ENCODE measurements around the gene FOXJ3.

The FOXJ3 gene

GRCh38 chr1:42302034-42302433, 33.0 kb downstream of the FOXJ3 start:
- no peak for DNase-seq

- no peak for DNase-seq
Observed at GRCh38 chr1:42298520-42298919, 36.5 kb downstream of the FOXJ3 start.

GRCh38 chr1:42295816-42296215, 39.2 kb downstream of the FOXJ3 start:
- no peak for DNase-seq

- no peak for DNase-seq
Observed at GRCh38 chr1:42290130-42290529, 44.9 kb downstream of the FOXJ3 start.

DNA sequence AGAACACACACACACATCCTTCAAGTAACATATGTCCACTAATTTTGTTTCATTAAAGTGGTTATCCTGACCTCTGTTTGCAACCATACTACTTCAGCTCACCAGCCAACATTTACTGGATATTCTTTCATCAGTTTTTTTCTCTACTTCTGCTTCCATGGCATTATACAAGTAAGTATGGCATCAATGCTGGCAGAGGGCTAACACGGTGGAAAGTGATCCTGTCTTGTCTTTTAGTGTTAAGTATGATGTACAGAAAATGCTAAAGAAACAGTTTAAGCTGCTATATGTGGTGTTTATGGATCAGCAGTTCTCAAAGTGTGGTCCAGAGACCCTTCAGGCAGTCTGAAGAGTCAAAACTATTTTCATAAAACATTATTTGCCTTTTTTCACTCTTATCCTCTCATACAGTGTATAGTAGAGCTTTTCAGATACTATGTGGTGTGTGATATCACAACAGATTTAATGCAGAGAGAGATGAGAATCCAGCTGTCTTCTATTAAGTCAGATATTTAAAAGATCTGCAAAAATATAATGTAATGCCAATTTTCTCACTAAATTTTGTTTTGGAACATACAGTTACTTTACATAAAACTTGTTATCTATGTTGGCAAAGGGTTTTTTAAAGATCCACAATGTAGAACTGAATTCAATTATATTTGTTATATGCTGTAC, 46.6 kb downstream of the FOXJ3 start:
- DNase-seq: no peak

DNA sequence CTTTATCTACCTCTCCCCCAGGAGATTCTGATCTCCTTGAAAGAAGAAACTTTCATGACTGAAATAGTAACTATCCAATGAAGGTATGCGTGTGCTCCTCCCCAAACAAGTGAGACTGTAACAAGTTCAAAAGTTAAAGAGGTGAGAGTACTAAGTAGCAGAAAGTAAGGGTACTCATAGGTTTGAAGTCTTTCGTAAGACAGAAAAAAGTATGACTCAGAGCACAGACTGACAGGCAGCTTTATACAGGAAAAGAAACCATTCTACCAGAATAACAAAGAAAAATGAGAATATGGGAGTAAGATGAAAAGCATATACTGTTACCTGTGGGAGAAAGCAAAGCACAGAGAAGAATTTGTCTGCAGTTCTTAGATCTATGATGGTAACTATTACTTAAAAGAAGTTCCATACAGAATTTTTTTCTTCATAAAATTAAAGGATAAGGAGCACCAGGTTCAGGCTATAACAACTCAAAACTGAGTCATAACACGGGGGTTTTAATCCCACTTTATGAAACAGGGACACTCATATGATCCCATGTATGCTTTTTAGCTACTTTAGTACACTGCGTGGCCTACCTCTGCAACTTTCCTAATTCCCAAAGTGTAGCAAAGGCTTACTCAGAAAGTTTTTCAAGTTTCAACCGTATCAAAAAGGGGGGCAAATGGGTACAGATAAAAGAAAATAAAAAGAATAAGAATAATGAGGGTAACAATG, 52.0 kb downstream of the FOXJ3 start:
- no peak for DNase-seq

DNA sequence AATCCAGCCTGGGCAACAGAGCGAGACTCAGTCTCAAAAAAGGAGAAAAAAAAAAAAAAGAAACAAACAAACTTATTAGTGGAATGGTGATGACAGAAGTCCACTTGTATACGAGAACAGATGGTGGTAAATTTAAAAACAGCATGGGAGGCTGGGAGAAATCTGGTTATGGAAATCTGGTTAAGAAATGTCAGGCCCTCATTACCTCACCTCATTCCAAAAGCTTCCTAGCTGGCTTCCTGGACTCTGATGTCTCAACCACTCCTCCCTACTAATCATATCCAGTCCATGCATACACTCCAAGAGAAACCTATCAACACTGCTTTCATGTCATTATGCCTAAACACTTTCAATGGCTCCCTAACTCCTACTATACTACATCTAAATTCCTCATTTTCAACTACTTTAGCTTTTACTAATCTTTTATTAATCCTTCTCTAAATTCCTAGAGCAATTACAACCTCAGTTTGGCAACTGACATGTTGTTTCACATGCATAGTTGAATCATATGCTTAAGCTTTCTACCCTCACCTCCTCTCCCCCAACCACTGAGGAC, 52.9 kb downstream of the FOXJ3 start:
- no peak for DNase-seq

DNA sequence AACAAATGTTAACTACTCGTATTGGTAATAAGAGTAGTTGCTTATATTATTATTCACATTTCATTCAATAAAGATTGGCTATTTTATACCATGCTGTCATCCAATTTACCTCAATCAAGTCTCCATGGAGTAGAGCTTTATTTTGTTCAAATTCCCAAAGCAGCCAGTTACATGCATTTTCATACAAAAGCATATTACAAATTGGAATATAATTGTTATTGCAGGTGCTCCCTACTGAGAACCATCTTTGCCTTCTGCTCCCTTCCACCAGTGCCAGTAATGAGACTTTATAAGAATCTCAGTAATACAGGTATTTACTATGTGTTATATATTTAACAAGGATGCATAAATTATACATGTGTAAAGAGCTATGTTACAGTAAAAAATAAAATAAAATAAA, 54.2 kb downstream of the FOXJ3 start:
- no peak for DNase-seq

- no peak for DNase-seq
Observed at GRCh38 chr1:42279055-42279454, 56.0 kb downstream of the FOXJ3 start.

DNA sequence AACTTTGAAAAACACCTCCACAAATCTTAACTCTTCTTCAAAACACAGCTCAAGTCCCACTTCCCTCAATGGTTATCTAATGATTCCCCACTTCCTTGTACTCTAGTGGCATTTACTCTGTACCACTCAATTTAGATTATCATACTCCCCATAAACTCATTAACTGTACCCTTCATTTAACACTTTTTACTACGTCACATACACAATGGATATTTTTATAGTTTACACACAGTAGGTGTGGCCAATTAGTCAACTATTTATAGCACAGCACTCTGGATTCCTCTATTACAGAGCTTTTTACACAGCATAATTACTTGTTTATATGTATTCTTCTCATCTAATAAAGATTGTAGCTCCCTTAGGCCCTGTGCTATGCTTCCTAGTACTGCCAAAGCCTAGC, 62.1 kb downstream of the FOXJ3 start:
- no peak for DNase-seq

GRCh38 chr1:42267904-42268303, 67.1 kb downstream of the FOXJ3 start:
- no peak for DNase-seq

- no peak for DNase-seq
Observed at GRCh38 chr1:42266253-42267135, 68.5 kb downstream of the FOXJ3 start.

- DNase-seq: no peak
Observed at GRCh38 chr1:42264511-42265190, 70.4 kb downstream of the FOXJ3 start.

DNA sequence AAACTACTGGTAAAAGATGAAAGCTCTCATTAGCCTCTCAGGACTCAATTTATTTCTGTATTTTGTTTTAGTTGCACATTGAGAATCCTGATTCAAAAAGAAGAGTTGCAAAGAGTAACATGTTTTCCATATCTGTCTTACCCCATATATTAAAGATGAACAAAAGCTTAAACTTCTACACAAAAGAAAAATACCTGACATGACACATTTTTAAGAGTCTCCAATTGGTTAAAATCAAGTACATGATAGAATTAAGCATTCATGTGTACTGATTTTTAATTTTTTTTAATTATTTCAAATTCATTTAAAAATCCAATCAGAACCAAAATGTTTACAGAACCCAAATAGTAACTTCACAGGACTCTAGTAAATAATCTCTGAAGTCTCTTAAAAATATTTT, 72.0 kb downstream of the FOXJ3 start:
- DNase-seq: no peak

- DNase-seq: no peak
Observed at GRCh38 chr1:42260376-42261070, 74.5 kb downstream of the FOXJ3 start.

DNA sequence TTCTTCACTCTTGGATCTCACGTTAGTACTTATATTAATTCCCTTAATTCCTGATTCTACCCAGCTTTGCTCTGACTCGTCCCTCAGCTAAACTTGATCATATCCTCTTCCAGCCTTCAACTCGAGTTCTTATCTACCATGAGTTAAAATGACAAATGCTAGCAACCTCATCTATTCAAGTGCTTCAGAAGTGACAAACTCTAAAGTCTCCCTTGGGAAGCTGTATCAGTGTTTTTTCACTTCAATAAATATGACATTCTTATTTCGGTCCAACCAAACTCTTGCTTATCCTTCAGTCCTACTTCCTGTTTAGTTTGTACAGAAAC, 75.3 kb downstream of the FOXJ3 start:
- DNase-seq: no peak

GRCh38 chr1:42259059-42259738, 75.8 kb downstream of the FOXJ3 start:
- DNase-seq: no peak

- no peak for DNase-seq
Observed at GRCh38 chr1:42258218-42258617, 76.8 kb downstream of the FOXJ3 start.

DNA sequence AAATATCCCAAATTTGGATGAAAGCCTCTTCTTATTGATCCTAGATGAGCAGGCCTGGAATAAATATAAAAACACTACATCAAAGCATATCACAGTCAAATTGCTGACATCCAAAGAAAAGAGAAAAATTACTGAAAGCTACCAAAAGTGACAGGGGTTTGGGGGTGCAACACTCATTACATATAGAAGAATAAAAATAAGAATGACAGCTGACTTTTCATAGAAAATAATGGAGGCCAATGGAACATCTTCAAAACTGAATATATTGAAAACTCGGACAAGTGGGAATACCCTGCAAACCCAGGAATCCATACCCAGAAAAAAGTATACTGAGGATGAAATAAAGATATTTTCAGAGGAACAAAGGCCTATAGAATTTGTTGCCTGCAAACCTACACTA, 84.0 kb downstream of the FOXJ3 start:
- DNase-seq: no peak

DNA sequence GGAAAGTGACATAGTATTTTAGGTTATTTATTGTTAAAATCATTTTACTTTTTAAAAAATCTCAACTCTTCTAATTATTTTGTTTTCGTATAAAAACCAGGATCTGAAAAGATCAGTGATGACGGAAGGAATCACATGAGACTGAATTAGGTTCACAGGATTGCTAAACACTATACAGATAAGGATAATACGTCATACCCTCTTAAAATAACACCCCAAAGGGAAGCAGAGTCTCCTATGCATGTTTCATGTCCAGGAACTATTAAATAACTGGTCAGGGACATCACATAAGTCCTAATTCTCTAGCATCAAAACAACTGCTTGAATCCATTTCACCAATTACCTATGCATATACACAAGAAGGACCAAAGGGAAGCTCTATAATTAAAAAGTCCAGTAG, 84.9 kb downstream of the FOXJ3 start:
- no peak for DNase-seq

DNA sequence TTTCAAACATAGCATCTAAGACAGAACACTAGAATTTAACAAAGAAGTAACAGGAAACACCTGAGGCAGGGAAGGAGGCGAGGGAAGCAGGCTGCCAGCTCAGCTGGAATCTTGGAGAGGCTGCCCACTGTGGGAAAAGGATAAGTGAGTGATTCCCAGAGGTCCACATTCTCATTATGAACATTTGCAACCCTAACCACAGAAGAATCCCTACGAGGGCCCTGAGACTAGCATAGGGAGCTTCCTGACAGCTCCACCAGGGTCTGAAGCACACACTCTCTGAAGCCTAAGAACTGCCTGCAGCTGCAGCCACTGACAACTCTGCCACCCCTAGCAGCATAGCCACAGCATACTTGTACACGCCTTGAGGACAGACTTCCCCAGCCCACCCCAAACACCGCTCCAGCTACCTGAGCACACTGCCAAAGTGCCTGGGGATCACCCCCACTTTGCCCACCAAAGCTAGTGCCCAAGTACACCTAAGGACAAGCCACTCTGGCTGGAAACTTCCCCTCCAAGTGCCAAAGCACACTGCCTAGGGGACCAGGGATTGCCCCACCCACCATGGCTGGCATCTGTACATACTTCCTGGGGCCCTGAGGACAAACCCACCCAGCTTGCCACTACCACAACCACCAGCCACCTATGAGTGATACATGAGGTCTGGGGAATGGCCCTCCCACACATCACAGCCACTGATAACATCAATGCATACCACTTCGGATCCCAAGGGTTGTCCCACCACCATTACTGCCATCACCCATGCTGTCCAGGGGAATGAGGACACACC, 93.9 kb downstream of the FOXJ3 start:
- no peak for DNase-seq
